ENCODE data around the gene ANKZF1. TPM values are rescaled to one million over a fixed set of nuclear protein-coding genes. Genes with fewer than 3 reads are reported as not detected.
A peak's percentile ranks its signal among the peaks of the same experiment; 100 is the strongest.

ANKZF1 gene
- total and polyA plus RNA-seq, 3 experiments from 2014 or later: 32.5 to 76.0 (median 72.4) TPM

GRCh38 chr2:219221957-219222518, 7.6 kb upstream of the ANKZF1 start:
- peaks cover 7 to 71% (median 12%) of the 10 kb centered on the region in 3 donors for H3K36me3 Mint-ChIP-seq
- no peak overlapping the region for H3K4me3 ChIP-seq (ENCODE audit: low read length)
- H3K4me1 Mint-ChIP-seq: peaks cover 18 to 34% (median 24%) of the 10 kb centered on the region in 3 donors
- no peaks in the 10 kb centered on the region for H3K27me3 ChIP-seq (ENCODE audit: insufficient read depth, low read length, poor library complexity, severe bottlenecking)
- peaks cover 22% of the 10 kb centered on the region for H3K4me1 ChIP-seq (ENCODE audit: insufficient read depth, low read length)
- H3K36me3 ChIP-seq (ENCODE audit: insufficient read depth, low read length): peaks cover 61% of the 10 kb centered on the region
- ChIA-PET CTCF (interaction anchor here (1.1 to 2.9 kb wide), 4 partner anchors 11 to 73 kb away, joined by 3 to 14 read pairs (median 5); partner anchors contain the start of gene CNPPD1), POLR2A (interaction anchor here (1.4 kb wide), 1 partner anchor 23 kb away, joined by 4 read pairs; the partner anchor contains the start of genes GLB1L and STK16)
- H3K27ac Mint-ChIP-seq: peak overlapping the region in 1 of 8 donors; percentile 71
- no peaks in the 10 kb centered on the region for H3K9me3 ChIP-seq (ENCODE audit: low read length)
- DNase-seq: no peak
- H3K9me3 Mint-ChIP-seq: no peaks in the 10 kb centered on the region
- H3K27ac ChIP-seq (ENCODE audit: low read depth, low read length): no peak overlapping the region
- peaks cover 0 to 2% of the 10 kb centered on the region in 2 donors for H3K27me3 Mint-ChIP-seq
- H3K4me3 Mint-ChIP-seq: peak overlapping the region in 1 of 7 donors; percentile 56

- ChIA-PET POLR2A (interaction anchor here (0.6 to 0.8 kb wide), 2 partner anchors 24 to 47 kb away, joined by 3 read pairs; partner anchors contain the start of gene CNPPD1), CTCF (interaction anchor here (0.9 to 7.6 kb wide), 5 partner anchors 13 to 71 kb away, joined by 4 to 51 read pairs (median 5); partner anchors contain the start of genes CNPPD1, NHEJ1, TUBA4A and TUBA4B)
- Mint-ChIP-seq H3K9me3 (no peaks in the 10 kb centered on the region), H3K27me3 (no peaks in the 10 kb centered on the region), H3K27ac (peak overlapping the region in 2 of 8 donors; percentile 35 to 61), H3K4me3 (no peak overlapping the region), H3K36me3 (peaks cover 7 to 79% (median 12%) of the 10 kb centered on the region in 3 donors), H3K4me1 (peaks cover 26 to 39% (median 30%) of the 10 kb centered on the region in 3 donors)
- Histone ChIP-seq H3K27ac (ENCODE audit: low read depth, low read length) (no peak overlapping the region), H3K4me3 (ENCODE audit: low read length) (no peak overlapping the region), H3K9me3 (ENCODE audit: low read length) (no peaks in the 10 kb centered on the region), H3K36me3 (ENCODE audit: insufficient read depth, low read length) (peaks cover 61% of the 10 kb centered on the region), H3K27me3 (ENCODE audit: insufficient read depth, low read length, poor library complexity, severe bottlenecking) (no peaks in the 10 kb centered on the region), H3K4me1 (ENCODE audit: insufficient read depth, low read length) (peaks cover 29% of the 10 kb centered on the region)
- no peak for DNase-seq
Measured at GRCh38 chr2:219223831-219224610, 5.6 kb upstream of the ANKZF1 start.

GRCh38 chr2:219225350-219225749, 4.3 kb upstream of the ANKZF1 start:
- peaks cover 28 to 40% (median 30%) of the 10 kb centered on the region in 3 donors for H3K4me1 Mint-ChIP-seq
- H3K4me3 Mint-ChIP-seq: peak overlapping the region in 1 of 7 donors; percentile 47
- peaks cover 58% of the 10 kb centered on the region for H3K36me3 ChIP-seq (ENCODE audit: insufficient read depth, low read length)
- H3K9me3 Mint-ChIP-seq: no peaks in the 10 kb centered on the region
- ChIA-PET CTCF (interaction anchor here (6.0 to 7.6 kb wide), 2 partner anchors 28 to 70 kb away, joined by 51 read pairs; partner anchors contain the start of genes TUBA4A and TUBA4B), POLR2A (no interaction called here)
- H3K27ac Mint-ChIP-seq: peak overlapping the region in 2 of 8 donors; percentile 18 to 57
- H3K27me3 Mint-ChIP-seq: no peaks in the 10 kb centered on the region
- H3K4me1 ChIP-seq (ENCODE audit: insufficient read depth, low read length): peaks cover 24% of the 10 kb centered on the region
- peaks cover 7 to 83% (median 12%) of the 10 kb centered on the region in 3 donors for H3K36me3 Mint-ChIP-seq
- H3K4me3 ChIP-seq (ENCODE audit: low read length): no peak overlapping the region
- H3K27me3 ChIP-seq (ENCODE audit: insufficient read depth, low read length, poor library complexity, severe bottlenecking): no peaks in the 10 kb centered on the region
- no peaks in the 10 kb centered on the region for H3K9me3 ChIP-seq (ENCODE audit: low read length)
- H3K27ac ChIP-seq (ENCODE audit: low read depth, low read length): no peak overlapping the region
- DNase-seq: no peak

- Mint-ChIP-seq H3K4me3 (peak overlapping the region; percentile 80 to 100 (median 97)), H3K4me1 (peaks cover 38 to 67% (median 50%) of the 10 kb centered on the region in 3 donors), H3K36me3 (peaks cover 3 to 75% (median 8%) of the 10 kb centered on the region in 3 donors), H3K9me3 (no peaks in the 10 kb centered on the region), H3K27me3 (no peaks in the 10 kb centered on the region), H3K27ac (peak overlapping the region; percentile 61 to 96 (median 84))
- peaks cover 44% of the 10 kb centered on the region for H3K4me1 ChIP-seq (ENCODE audit: insufficient read depth, low read length)
- POLR2A ChIA-PET: interaction anchor here (0.9 to 4.5 kb wide), 8 partner anchors 9 to 67 kb away, joined by 4 to 164 read pairs (median 13); partner anchors contain the start of genes ABCB6, CNPPD1, DNAJB2 and GLB1L
- H3K4me3 ChIP-seq (ENCODE audit: low read length): peak overlapping the region; percentile 93
- H3K9me3 ChIP-seq (ENCODE audit: low read length): no peaks in the 10 kb centered on the region
- peak overlapping the region; percentile 96 for H3K27ac ChIP-seq (ENCODE audit: low read depth, low read length)
- DNase-seq: no peak
- CTCF ChIA-PET: interaction anchor here (1.0 to 7.6 kb wide), 9 partner anchors 10 to 71 kb away, joined by 3 to 51 read pairs (median 6); partner anchors contain the start of genes NHEJ1, TUBA4A and TUBA4B
- peaks cover 50% of the 10 kb centered on the region for H3K36me3 ChIP-seq (ENCODE audit: insufficient read depth, low read length)
- H3K27me3 ChIP-seq (ENCODE audit: insufficient read depth, low read length, poor library complexity, severe bottlenecking): no peaks in the 10 kb centered on the region
Measured at GRCh38 chr2:219228041-219228910, 1.3 kb upstream of the ANKZF1 start.

- peaks cover 40 to 73% (median 54%) of the 10 kb centered on the region in 3 donors for H3K4me1 Mint-ChIP-seq
- ChIA-PET CTCF (interaction anchor here (0.8 to 7.6 kb wide), 10 partner anchors 11 to 70 kb away, joined by 3 to 51 read pairs (median 6); partner anchors contain the start of genes NHEJ1, TUBA4A and TUBA4B), POLR2A (interaction anchor here (0.9 to 4.5 kb wide), 11 partner anchors 10 to 69 kb away, joined by 4 to 164 read pairs (median 11); partner anchors contain the start of genes ABCB6, CNPPD1, DNAJB2 and GLB1L)
- Histone ChIP-seq H3K27ac (ENCODE audit: low read depth, low read length) (peak overlapping the region; percentile 96), H3K4me3 (ENCODE audit: low read length) (peak overlapping the region; percentile 93), H3K4me1 (ENCODE audit: insufficient read depth, low read length) (peaks cover 44% of the 10 kb centered on the region), H3K9me3 (ENCODE audit: low read length) (no peaks in the 10 kb centered on the region), H3K27me3 (ENCODE audit: insufficient read depth, low read length, poor library complexity, severe bottlenecking) (no peaks in the 10 kb centered on the region), H3K36me3 (ENCODE audit: insufficient read depth, low read length) (peaks cover 49% of the 10 kb centered on the region)
- DNase-seq: no peak
- peak overlapping the region; percentile 61 to 96 (median 84) for H3K27ac Mint-ChIP-seq
- H3K27me3 Mint-ChIP-seq: no peaks in the 10 kb centered on the region
- H3K9me3 Mint-ChIP-seq: no peaks in the 10 kb centered on the region
- peaks cover 0 to 75% (median 8%) of the 10 kb centered on the region in 3 donors for H3K36me3 Mint-ChIP-seq
- H3K4me3 Mint-ChIP-seq: peak overlapping the region; percentile 80 to 100 (median 97)
Measured at GRCh38 chr2:219228911-219229304, 698 bp upstream of the ANKZF1 start.

GRCh38 chr2:219230059-219230540, 494 bp downstream of the ANKZF1 start:
- H3K27me3 Mint-ChIP-seq: no peaks in the 10 kb centered on the region
- H3K27ac Mint-ChIP-seq: peak overlapping the region; percentile 94 to 100 (median 98)
- peaks cover 0 to 75% (median 10%) of the 10 kb centered on the region in 3 donors for H3K36me3 Mint-ChIP-seq
- no peaks in the 10 kb centered on the region for H3K9me3 Mint-ChIP-seq
- no peaks in the 10 kb centered on the region for H3K27me3 ChIP-seq (ENCODE audit: insufficient read depth, low read length, poor library complexity, severe bottlenecking)
- peak overlapping the region; percentile 96 for H3K27ac ChIP-seq (ENCODE audit: low read depth, low read length)
- CTCF ChIA-PET: interaction anchor here (0.9 to 7.6 kb wide), 11 partner anchors 9 to 69 kb away, joined by 3 to 51 read pairs (median 5); partner anchors contain the start of genes DNAJB2, GLB1L, STK16 and TUBA4A
- H3K4me1 Mint-ChIP-seq: peaks cover 45 to 77% (median 54%) of the 10 kb centered on the region in 3 donors
- H3K4me3 Mint-ChIP-seq: peak overlapping the region; percentile 92 to 100 (median 98)
- peak overlapping the region; percentile 93 for H3K4me3 ChIP-seq (ENCODE audit: low read length)
- peaks cover 49% of the 10 kb centered on the region for H3K36me3 ChIP-seq (ENCODE audit: insufficient read depth, low read length)
- peak in 2 of 5 donors; percentile 36 to 39 for DNase-seq
- POLR2A ChIA-PET: interaction anchor here (0.7 to 4.5 kb wide), 14 partner anchors 9 to 157 kb away, joined by 3 to 164 read pairs (median 6); partner anchors contain the start of genes ABCB6, CNPPD1, DNAJB2 and DNPEP
- H3K9me3 ChIP-seq (ENCODE audit: low read length): no peaks in the 10 kb centered on the region
- peaks cover 44% of the 10 kb centered on the region for H3K4me1 ChIP-seq (ENCODE audit: insufficient read depth, low read length)
